Motor neuron (in vitro differentiated cells): ENCODE data around the gene MPHOSPH10. TPM values are rescaled to one million over a fixed set of nuclear protein-coding genes. Genes with fewer than 3 reads are reported as not detected.

Experiments used
- ATAC-seq, 8 experiments: fragments of 200-7000 bp; cut with Tn5 transposase; replicated peaks in 6 of 8; 2 replicates each; pipeline ENCODE4 v1.8.0; 2021; ENCODE audit warnings: mild to moderate bottlenecking in 8 of 8, moderate library complexity in 8 of 8
- H3K27ac ChIP-seq, 2 donors: fragments of 250-450 bp; sonication (Bioruptor Pico); 2 replicates each; pipeline ENCODE4 v1.9.0; 2021; ENCODE audit warnings: antibody characterized with exemption in 2 of 2, mild to moderate bottlenecking in 2 of 2, moderate library complexity in 1 of 2
- H3K4me1 ChIP-seq, 2 donors: fragments of 250-450 bp; sonication (Bioruptor Pico); replicated peaks in 1 of 2; 2 replicates each; pipeline ENCODE4 v1.6.1; 2021; ENCODE audit warnings: antibody characterized with exemption in 2 of 2, mild to moderate bottlenecking in 2 of 2, moderate library complexity in 1 of 2
- H3K4me3 ChIP-seq, 5 donors: fragments of 250-450 bp; sonication (Bioruptor Pico); 2 replicates each; pipeline ENCODE4 v1.9.0; 2021; ENCODE audit warnings: antibody characterized with exemption in 5 of 5, mild to moderate bottlenecking in 5 of 5, moderate library complexity in 4 of 5
- WGBS, 10 experiments: fragments of 450-650 bp; shearing (Covaris generic); methylation state at CpG; one replicate each; pipeline ENCODE4 v1.0.0; 2022; 5-methylcytosine and 5-hydroxymethylcytosine counted together
- in situ Hi-C, 9 experiments: fragments of 400-800 bp; cut with MboI; loops; one replicate each; pipeline ENCODE4 v1.15.0; 2021; ENCODE audit warnings: low sequenced_read_pairs in 9 of 9, low pct_unique_long_range_greater_than_20kb in 2 of 9; ENCODE audit not compliant: unreplicated experiment in 9 of 9
- total RNA-seq, 8 experiments: library from RNA; unstranded; fragments of 300-600 nt; gene quantifications; 2 replicates each; pipeline versions ENCODE4 v1.2.3 to v1.2.4, GENCODE V29; 2022

The MPHOSPH10 gene
- total RNA-seq, 8 experiments from 2014 or later = 29.7 to 44.0 (median 36.4) TPM

DNA sequence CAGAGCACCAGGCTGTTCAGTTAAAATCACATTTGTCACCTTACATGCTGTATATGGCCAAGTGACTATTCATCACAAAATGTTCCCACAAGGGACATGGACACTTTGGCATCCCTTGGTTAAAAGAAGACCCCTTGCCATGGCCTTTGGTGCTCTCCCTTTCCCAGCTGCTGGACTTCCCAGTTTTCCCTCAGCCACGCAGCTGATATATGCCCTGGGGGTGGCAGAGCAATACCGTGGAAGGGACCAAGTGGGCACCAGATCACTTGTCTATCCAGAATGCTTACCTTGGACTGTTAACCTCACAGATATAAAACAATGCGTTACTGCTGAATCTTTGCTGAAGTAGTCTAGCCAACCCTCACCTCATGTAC is 61.1 kb downstream of the MPHOSPH10 start:
- Histone ChIP-seq H3K27ac (no peak overlapping the region), H3K4me3 (no peak overlapping the region), H3K4me1 (no peaks in the 10 kb centered on the region)
- WGBS, 10 experiments = 50 to 91% (median 79%) methylated on average over 1 to 3 of the region's 3 CpGs; no CpG with 5 or more reads in 3 of the 10 experiments
- ATAC-seq = no peak
- in situ Hi-C loops = no loop called here

Other genes with a start within 250 kb of the MPHOSPH10 start
- gene VAX2, start 230.1 kb upstream of the MPHOSPH10 start, total RNA-seq = 10 to 100 TPM in 3 of 8 experiments, 1 to 10 TPM in 5; 1.9 to 11.3 (median 7.7) TPM
- 1 to 10 TPM in 7 of 8 experiments, under 1 TPM in 1; 0.31 to 6.1 (median 2.1) TPM for gene ATP6V1B1, start 194.7 kb upstream of the MPHOSPH10 start, total RNA-seq
- 1 to 10 TPM in 3 of 8 experiments, under 1 TPM in 5; 0.25 to 4.4 (median 0.76) TPM for gene ANKRD53, start 152.0 kb upstream of the MPHOSPH10 start, total RNA-seq
- 10 to 100 TPM; 10.3 to 42.1 (median 24.2) TPM for gene TEX261, start 135.8 kb upstream of the MPHOSPH10 start, total RNA-seq
- gene NAGK, start 62.0 kb upstream of the MPHOSPH10 start, total RNA-seq = 10 to 100 TPM; 45.0 to 93.8 (median 68.6) TPM
- gene MCEE, start 405 bp upstream of the MPHOSPH10 start, total RNA-seq = 10 to 100 TPM; 11.6 to 35.1 (median 21.8) TPM
- gene PAIP2B, start 96.5 kb downstream of the MPHOSPH10 start, total RNA-seq = 10 to 100 TPM in 4 of 8 experiments, 1 to 10 TPM in 3, under 1 TPM in 1; 0.66 to 16.5 (median 10.3) TPM
- 100 to 1,000 TPM; 110 to 227 (median 183) TPM for gene ZNF638, start 201.1 kb downstream of the MPHOSPH10 start, total RNA-seq